ENCODE measurements around the gene TANGO6. TPM values are rescaled to one million over a fixed set of nuclear protein-coding genes. Genes with fewer than 3 reads are reported as not detected.

Gene TANGO6
- total RNA-seq, 2 donors from 2014 or later, result 9.6 to 15.3 TPM

GRCh38 chr16:68943961-68944360 lies 100.6 kb downstream of the TANGO6 start:
- Mint-ChIP-seq H3K36me3 (ENCODE audit: low read depth) (peaks cover 18% of the 10 kb centered on the region), H3K4me1 (no peaks in the 10 kb centered on the region), H3K9me3 (peaks cover 21% of the 10 kb centered on the region), H3K27ac (no peak overlapping the region), H3K4me3 (no peak overlapping the region), H3K27me3 (ENCODE audit: insufficient read depth) (no peaks in the 10 kb centered on the region)
- H3K4me1 ChIP-seq (ENCODE audit: control insufficient read depth, insufficient read depth, low read length), result no peaks in the 10 kb centered on the region
- no peak overlapping the region for H3K27ac ChIP-seq (ENCODE audit: low read depth, low read length)
- H3K9me3 ChIP-seq (ENCODE audit: control insufficient read depth, low read length), result peaks cover 17% of the 10 kb centered on the region
- no peak for TF ChIP-seq CTCF (conservative IDR thresholded peaks at IDR 0.05)
- no peak overlapping the region for H3K4me3 ChIP-seq (ENCODE audit: low read length)
- H3K36me3 ChIP-seq (ENCODE audit: control insufficient read depth, insufficient read depth, low read length), result no peaks in the 10 kb centered on the region
- no peaks in the 10 kb centered on the region for H3K27me3 ChIP-seq (ENCODE audit: control insufficient read depth, insufficient read depth, low read length, poor library complexity, severe bottlenecking)
- 95 to 100% methylated on average over 1 of the region's 1 CpG for WGBS, 2 experiments (ENCODE audit: insufficient coverage in 1 of 2, insufficient read length in 1 of 2)
- no peak overlapping the region for H3K9ac ChIP-seq (ENCODE audit: extremely low read depth, low read length, poor library complexity, severe bottlenecking)
- no peak for DNase-seq

- TF ChIP-seq CTCF (conservative IDR thresholded peaks at IDR 0.05), result no peak
- peaks cover 21% of the 10 kb centered on the region for H3K36me3 Mint-ChIP-seq (ENCODE audit: low read depth)
- H3K9me3 ChIP-seq (ENCODE audit: control insufficient read depth, low read length), result peaks cover 17% of the 10 kb centered on the region
- H3K36me3 ChIP-seq (ENCODE audit: control insufficient read depth, insufficient read depth, low read length), result no peaks in the 10 kb centered on the region
- H3K27me3 ChIP-seq (ENCODE audit: control insufficient read depth, insufficient read depth, low read length, poor library complexity, severe bottlenecking), result no peaks in the 10 kb centered on the region
- no peak overlapping the region for H3K4me3 ChIP-seq (ENCODE audit: low read length)
- H3K27ac ChIP-seq (ENCODE audit: low read depth, low read length), result no peak overlapping the region
- H3K27ac Mint-ChIP-seq, result no peak overlapping the region
- no peak overlapping the region for H3K9ac ChIP-seq (ENCODE audit: extremely low read depth, low read length, poor library complexity, severe bottlenecking)
- no peaks in the 10 kb centered on the region for H3K4me1 ChIP-seq (ENCODE audit: control insufficient read depth, insufficient read depth, low read length)
- no peak overlapping the region for H3K4me3 Mint-ChIP-seq
- H3K27me3 Mint-ChIP-seq (ENCODE audit: insufficient read depth), result no peaks in the 10 kb centered on the region
- 86 to 100% methylated on average over 1 of the region's 1 CpG for WGBS, 2 experiments (ENCODE audit: insufficient coverage in 1 of 2, insufficient read length in 1 of 2)
- no peak for DNase-seq
- H3K9me3 Mint-ChIP-seq, result peaks cover 21% of the 10 kb centered on the region
- H3K4me1 Mint-ChIP-seq, result no peaks in the 10 kb centered on the region
These were observed 105.0 kb downstream of the TANGO6 start for GRCh38 chr16:68948230-68948910.

GRCh38 chr16:68951991-68952877 lies 108.9 kb downstream of the TANGO6 start:
- Mint-ChIP-seq H3K4me3 (no peak overlapping the region), H3K36me3 (ENCODE audit: low read depth) (peaks cover 3% of the 10 kb centered on the region), H3K4me1 (peaks cover 6% of the 10 kb centered on the region), H3K9me3 (no peaks in the 10 kb centered on the region), H3K27me3 (ENCODE audit: insufficient read depth) (no peaks in the 10 kb centered on the region), H3K27ac (no peak overlapping the region)
- no peak overlapping the region for H3K4me3 ChIP-seq (ENCODE audit: low read length)
- H3K4me1 ChIP-seq (ENCODE audit: control insufficient read depth, insufficient read depth, low read length), result no peaks in the 10 kb centered on the region
- no peak overlapping the region for H3K27ac ChIP-seq (ENCODE audit: low read depth, low read length)
- no peak overlapping the region for H3K9ac ChIP-seq (ENCODE audit: extremely low read depth, low read length, poor library complexity, severe bottlenecking)
- no peaks in the 10 kb centered on the region for H3K36me3 ChIP-seq (ENCODE audit: control insufficient read depth, insufficient read depth, low read length)
- H3K9me3 ChIP-seq (ENCODE audit: control insufficient read depth, low read length), result no peaks in the 10 kb centered on the region
- no peak for TF ChIP-seq CTCF (conservative IDR thresholded peaks at IDR 0.05)
- no peaks in the 10 kb centered on the region for H3K27me3 ChIP-seq (ENCODE audit: control insufficient read depth, insufficient read depth, low read length, poor library complexity, severe bottlenecking)
- 74% methylated on average over 2 of the region's 2 CpGs; no CpG with 5 or more reads in 1 of the 2 experiments for WGBS, 2 experiments (ENCODE audit: insufficient coverage in 1 of 2, insufficient read length in 1 of 2)
- no peak for DNase-seq
